K562 (cell line): ENCODE measurements around the gene RASSF1.

ENCODE experiments used
- ATF3 ChIP-seq, 2 experiments: fragments of 450-650 bp in 1 of 2; sonication (generic) in 1 of 2; formaldehyde crosslinking in 1 of 2; IDR thresholded peaks in 1 of 2; conservative IDR thresholded peaks in 1 of 2; 2 replicates each; pipeline versions ENCODE4 v1.6.1 to v1.8.1; 2016 to 2023; ENCODE audit warnings: mild to moderate bottlenecking in 2 of 2, moderate library complexity in 2 of 2, inconsistent platforms in 1 of 2, missing genetic modification reagents in 1 of 2
- FOXK2 ChIP-seq, 2 experiments: fragments of 450-650 bp; IDR thresholded peaks in 1 of 2; conservative IDR thresholded peaks in 1 of 2; 2 replicates each; pipeline ENCODE4 v1.6.1; 2016; ENCODE audit warnings: low read depth in 2 of 2, mild to moderate bottlenecking in 1 of 2
- GABPA ChIP-seq: fragments of 200-800 bp; sonication (Bioruptor generic); conservative IDR thresholded peaks from 2 replicates; pipeline ENCODE4 v1.6.1; 2016; ENCODE audit warnings: low read depth, missing genetic modification characterization, missing compliant biosample characterization
- NR1H2 ChIP-seq: sonication (generic); formaldehyde crosslinking; IDR thresholded peaks from 2 replicates; pipeline ENCODE4 v1.4.0; 2020; ENCODE audit warnings: mild to moderate bottlenecking, missing genetic modification reagents
- PHF8 ChIP-seq: fragments of 200-600 bp; sonication (generic); IDR thresholded peaks from 2 replicates; pipeline ENCODE4 v1.6.1; 2012; ENCODE audit warnings: mixed run types, mild to moderate bottlenecking, inconsistent platforms, low read length, moderate library complexity, borderline replicate concordance
- SREBF1 ChIP-seq: fragments of 150-350 bp; IDR thresholded peaks from 2 replicates; pipeline ENCODE4 v1.6.1; 2014; ENCODE audit warnings: antibody characterized with exemption, low read depth, low read length, borderline replicate concordance
- ZNF184 ChIP-seq: sonication (generic); formaldehyde crosslinking; IDR thresholded peaks from 2 replicates; pipeline ENCODE4 v1.5.0; 2020; ENCODE audit warnings: missing genetic modification reagents
- ZNF780A ChIP-seq: fragments of 250-450 bp; sonication (Bioruptor Pico); IDR thresholded peaks from 2 replicates; pipeline ENCODE4 v1.5.0; 2021; ENCODE audit warnings: mild to moderate bottlenecking
- TF ChIP-seq, protein P1 (sequence below), 3 experiments: IDR thresholded peaks in 2 of 3; conservative IDR thresholded peaks in 1 of 3; 2 replicates each; pipeline ENCODE4 v1.5.1; 2011 to 2012; ENCODE audit warnings: low read length in 3 of 3, mild to moderate bottlenecking in 3 of 3, control low read depth in 2 of 3, improper control_type of control experiment in 1 of 3, inconsistent platforms in 1 of 3, low read depth in 1 of 3, mixed read lengths in 1 of 3, moderate library complexity in 1 of 3; ENCODE audit not compliant: insufficient read depth in 2 of 3
- TF ChIP-seq, protein P2 (sequence below): fragments of 450-650 bp; formaldehyde crosslinking; IDR thresholded peaks from 2 replicates; pipeline ENCODE4 v1.4.0; 2022; ENCODE audit warnings: missing genetic modification characterization
- TF ChIP-seq, protein P3 (sequence below): sonication (generic); formaldehyde crosslinking; IDR thresholded peaks from 2 replicates; pipeline ENCODE4 v1.8.1; 2023; ENCODE audit warnings: mild to moderate bottlenecking, missing genetic modification reagents

DNA sequence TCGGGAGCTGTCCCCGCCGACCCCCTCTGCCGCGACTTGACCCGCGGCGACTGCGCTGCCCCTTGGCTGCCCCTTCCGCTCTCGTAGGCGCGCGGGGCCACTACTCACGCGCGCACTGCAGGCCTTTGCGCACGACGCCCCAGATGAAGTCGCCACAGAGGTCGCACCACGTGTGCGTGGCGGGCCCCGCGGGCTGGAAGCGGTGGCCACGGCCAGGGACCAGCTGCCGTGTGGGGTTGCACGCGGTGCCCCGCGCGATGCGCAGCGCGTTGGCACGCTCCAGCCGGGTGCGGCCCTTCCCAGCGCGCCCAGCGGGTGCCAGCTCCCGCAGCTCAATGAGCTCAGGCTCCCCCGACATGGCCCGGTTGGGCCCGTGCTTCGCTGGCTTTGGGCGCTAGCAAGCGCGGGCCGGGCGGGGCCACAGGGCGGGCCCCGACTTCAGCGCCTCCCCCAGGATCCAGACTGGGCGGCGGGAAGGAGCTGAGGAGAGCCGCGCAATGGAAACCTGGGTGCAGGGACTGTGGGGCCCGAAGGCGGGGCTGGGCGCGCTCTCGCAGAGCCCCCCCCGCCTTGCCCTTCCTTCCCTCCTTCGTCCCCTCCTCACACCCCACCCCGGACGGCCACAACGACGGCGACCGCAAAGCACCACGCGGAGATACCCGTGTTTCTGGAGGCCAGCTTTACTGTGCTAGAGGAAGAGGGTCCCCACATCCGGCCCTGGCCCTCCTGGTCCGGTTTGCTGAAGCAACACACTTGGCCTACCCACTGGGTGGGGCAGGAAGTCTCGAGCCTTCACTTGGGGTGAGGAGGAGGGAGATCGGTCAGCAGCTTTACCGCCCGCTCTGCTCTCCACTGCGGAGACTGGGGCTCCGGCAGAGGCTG lies at the start of gene RASSF1:
- TF ChIP-seq ATF3 (IDR thresholded peaks at IDR 0.05) (no peak), ATF3 (CRISPR knock-in tag; conservative IDR thresholded peaks at IDR 0.05) (no peak), PHF8 (peak; percentile 72; the same call in 1 of the 2 replicates), ZNF780A (no peak), NR1H2 (CRISPR knock-in tag) (no peak), ZNF184 (CRISPR knock-in tag) (no peak), GABPA (tag) (peak; percentile 69), SREBF1 (no peak), FOXK2 (conservative IDR thresholded peaks at IDR 0.05 in 1 of 2, IDR thresholded peaks at IDR 0.05 in 1 of 2; ENCODE audit: low read depth in 2 of 2) (no peak)
- TF ChIP-seq, protein P1, sequence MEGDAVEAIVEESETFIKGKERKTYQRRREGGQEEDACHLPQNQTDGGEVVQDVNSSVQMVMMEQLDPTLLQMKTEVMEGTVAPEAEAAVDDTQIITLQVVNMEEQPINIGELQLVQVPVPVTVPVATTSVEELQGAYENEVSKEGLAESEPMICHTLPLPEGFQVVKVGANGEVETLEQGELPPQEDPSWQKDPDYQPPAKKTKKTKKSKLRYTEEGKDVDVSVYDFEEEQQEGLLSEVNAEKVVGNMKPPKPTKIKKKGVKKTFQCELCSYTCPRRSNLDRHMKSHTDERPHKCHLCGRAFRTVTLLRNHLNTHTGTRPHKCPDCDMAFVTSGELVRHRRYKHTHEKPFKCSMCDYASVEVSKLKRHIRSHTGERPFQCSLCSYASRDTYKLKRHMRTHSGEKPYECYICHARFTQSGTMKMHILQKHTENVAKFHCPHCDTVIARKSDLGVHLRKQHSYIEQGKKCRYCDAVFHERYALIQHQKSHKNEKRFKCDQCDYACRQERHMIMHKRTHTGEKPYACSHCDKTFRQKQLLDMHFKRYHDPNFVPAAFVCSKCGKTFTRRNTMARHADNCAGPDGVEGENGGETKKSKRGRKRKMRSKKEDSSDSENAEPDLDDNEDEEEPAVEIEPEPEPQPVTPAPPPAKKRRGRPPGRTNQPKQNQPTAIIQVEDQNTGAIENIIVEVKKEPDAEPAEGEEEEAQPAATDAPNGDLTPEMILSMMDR (IDR thresholded peaks at IDR 0.05 in 2 of 3, conservative IDR thresholded peaks at IDR 0.05 in 1 of 3; ENCODE audit: insufficient read depth in 2 of 3, low read depth in 1 of 3, low read length in 3 of 3): no peak
- TF ChIP-seq, protein P2, sequence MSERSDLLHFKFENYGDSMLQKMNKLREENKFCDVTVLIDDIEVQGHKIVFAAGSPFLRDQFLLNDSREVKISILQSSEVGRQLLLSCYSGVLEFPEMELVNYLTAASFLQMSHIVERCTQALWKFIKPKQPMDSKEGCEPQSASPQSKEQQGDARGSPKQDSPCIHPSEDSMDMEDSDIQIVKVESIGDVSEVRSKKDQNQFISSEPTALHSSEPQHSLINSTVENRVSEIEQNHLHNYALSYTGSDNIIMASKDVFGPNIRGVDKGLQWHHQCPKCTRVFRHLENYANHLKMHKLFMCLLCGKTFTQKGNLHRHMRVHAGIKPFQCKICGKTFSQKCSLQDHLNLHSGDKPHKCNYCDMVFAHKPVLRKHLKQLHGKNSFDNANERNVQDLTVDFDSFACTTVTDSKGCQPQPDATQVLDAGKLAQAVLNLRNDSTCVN (CRISPR knock-in tag): no peak
- TF ChIP-seq, protein P3, sequence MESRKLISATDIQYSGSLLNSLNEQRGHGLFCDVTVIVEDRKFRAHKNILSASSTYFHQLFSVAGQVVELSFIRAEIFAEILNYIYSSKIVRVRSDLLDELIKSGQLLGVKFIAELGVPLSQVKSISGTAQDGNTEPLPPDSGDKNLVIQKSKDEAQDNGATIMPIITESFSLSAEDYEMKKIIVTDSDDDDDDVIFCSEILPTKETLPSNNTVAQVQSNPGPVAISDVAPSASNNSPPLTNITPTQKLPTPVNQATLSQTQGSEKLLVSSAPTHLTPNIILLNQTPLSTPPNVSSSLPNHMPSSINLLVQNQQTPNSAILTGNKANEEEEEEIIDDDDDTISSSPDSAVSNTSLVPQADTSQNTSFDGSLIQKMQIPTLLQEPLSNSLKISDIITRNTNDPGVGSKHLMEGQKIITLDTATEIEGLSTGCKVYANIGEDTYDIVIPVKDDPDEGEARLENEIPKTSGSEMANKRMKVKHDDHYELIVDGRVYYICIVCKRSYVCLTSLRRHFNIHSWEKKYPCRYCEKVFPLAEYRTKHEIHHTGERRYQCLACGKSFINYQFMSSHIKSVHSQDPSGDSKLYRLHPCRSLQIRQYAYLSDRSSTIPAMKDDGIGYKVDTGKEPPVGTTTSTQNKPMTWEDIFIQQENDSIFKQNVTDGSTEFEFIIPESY (CRISPR knock-in tag): peak; percentile 86
